RKO (cell line): ENCODE results near the gene SDF2L1.
"Not testable (repeated sequence)": the region's sequence is repeated elsewhere in the genome, so short reads cannot be mapped to it uniquely, and the experiment has no call there.

Source experiments
- DNase-seq: peaks from one replicate; pipeline ENCODE4 v3.0.0-alpha.2; 2016; ENCODE audit warnings: low spot score

SDF2L1 gene

DNA sequence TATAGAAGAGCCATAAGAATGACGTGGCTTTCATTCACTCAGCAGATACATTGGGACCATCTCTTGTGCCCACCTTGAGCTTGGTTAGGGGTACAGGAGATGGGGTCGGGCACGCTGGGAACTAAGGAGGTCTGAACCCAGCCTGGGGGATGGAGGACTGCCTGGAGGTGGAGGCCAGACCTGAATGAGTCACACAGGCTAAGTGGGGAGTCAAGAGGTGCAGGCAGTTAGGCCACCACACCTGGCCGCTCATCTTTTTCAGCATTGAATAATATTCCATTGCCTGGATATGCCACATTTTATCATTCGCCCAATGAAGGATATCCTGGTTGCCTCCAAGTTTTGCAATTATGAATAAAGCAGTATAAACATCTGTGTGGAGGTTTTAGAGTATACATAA, 19.9 kb downstream of the SDF2L1 start:
- DNase-seq = no peak

DNA sequence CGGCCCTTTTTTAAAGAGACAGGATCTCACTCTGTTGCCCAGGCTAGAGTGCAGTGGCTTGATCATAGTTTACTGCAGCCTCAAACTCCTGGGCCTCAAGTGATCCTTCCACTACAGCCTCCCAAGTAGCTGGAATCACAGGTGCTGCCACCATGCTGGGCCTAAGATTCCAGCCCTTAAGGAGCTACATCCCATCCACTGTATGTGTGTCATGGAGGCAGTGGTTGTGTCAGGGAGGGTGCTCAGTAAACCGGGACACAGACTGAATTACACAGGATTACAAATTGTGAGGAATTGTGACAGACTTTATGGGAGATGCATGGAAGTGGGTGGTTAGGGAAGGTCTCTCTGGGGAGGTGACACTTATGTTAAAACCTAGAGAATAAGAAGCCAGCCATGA, 21.6 kb downstream of the SDF2L1 start:
- DNase-seq = no peak

DNA sequence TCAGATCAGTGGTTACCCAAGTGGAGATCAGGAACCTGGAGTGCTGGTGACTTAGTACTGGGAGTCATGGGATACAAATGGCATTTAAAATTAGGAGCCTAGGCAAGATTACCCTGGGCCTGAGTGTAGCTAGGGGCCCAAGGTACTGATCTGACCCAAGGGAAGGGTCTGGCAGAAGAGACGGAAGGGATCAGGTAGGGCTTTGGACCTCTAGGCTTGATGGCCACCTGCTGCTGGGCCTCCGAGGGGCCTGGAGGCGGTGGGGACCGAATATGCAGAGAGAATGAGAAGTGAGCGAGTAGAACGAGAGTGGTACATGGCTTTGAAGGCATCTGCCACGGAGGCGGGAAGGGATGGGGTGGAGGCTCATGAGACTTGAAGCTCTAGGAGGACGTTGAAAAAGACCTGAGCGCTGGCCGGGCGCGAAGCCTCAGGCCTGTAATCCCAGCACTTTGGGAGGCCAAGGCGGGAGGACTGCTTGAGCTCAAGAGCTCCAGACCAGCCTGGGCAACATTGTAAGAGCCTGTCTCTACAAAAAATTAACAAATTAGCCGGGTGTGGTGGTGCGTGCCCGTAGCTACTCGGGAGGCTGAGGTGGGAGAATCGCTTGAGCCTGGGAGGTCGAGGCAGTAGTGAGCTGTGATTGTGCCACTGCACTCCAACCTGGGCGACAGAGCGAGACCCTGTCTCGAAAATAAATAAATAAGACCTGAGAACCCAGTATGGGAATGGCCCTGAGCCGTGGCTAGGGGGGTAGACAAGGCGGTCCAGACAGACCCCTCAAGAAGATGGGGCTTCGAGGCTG, 23.1 kb downstream of the SDF2L1 start:
- DNase-seq = no peak

DNA sequence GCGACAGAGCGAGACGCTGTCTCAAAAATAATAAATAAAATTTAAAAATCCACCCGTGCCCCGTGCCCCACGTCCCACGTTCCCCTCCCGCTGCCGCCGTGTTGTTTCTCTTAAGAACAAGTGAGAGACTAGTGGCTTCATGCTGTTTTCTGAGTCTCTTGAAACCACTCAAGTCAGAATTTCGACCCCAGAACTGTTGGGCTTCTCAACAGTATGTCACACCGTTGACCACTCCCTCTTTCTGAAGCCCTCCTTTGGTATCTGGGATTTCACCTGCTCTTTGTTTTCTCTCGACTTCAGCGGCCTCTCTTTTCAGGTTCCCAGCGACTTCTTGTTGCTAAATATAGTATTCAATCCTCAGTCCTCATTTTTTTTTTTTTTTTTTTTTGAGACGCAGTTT, 24.7 kb downstream of the SDF2L1 start:
- no peak for DNase-seq

DNA sequence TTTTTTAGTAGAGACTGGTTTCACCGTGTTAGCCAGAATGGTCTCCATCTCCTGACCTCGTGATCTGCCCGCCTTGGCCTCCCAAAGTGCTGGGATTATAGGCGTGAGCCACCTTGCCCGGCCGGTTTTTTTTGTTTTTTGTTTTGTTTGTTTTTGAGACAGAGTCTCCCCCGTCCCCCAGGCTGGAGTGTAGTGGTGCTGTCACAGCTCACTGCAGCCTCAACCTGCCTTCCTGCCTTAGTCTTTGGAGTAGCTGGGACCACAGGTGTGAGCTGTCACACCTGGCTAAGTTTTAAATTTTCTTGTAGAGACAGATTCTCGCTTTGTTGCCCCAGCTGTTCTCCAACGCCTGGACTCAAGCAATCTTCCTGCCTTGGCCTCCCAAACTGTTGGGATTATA, 26.9 kb downstream of the SDF2L1 start:
- DNase-seq = no peak

DNA sequence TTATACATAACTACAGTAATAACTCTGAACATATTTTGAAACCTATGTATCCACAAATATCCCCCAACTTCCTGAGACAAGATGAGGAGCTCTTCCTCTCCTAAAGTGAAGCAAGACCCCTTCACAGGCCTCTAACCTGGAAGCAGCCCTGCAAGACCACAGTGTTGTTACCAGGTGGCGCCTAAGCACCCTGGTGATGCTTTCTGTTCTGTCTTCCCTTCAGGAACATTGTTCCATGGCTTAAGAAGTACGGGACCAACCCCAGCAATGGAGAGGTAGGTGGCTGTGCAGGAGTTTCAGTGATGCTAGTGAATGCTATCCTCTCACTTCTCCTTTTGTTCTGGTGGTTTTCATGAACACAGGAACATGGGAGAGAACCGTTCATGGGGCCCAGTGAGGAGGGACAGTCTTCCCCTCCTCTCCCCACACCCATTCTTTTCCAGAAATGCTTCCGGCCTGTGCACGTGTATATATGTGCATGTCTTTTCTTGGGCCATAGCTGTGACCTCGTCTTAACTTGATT, 30.1 kb downstream of the SDF2L1 start:
- no peak for DNase-seq

DNA sequence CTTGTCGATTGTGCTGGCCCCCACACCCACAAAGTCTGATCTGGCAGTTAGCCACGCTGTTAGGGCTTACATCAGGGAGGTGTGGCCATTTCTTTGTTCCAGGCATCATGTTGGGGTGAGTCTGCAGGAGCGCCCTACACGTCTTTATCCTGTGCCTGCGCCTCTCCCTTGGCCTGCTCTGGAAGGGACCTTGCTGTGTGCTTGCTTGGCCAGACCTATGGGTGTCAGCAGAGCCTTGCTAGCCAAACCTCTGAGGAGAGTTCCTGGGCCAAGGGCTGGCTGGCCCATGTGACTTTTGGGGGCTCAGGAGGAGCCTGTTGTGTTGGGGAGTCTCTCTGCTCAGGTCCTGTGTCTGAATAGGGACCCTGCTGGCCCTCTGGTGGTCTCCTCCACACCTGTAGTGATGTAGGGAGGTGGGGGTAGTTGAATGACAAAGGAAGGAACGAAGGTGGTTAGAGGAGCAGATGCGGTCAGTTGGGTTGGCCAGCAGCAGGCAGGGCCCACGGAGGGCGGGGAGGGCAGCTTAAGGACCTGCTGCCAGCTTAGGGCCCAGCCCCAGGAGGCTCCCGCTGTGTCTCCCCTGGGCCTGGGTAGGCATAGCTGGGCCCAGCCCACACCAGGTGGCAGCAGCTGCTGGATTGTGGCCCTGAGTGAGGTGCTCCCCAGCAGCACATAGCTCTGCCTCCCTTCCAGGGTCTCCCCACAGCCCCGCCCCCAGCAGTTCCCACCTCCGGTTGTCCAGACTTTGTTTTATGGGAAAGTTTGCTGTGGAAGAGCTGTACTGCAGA, 31.6 kb downstream of the SDF2L1 start:
- no peak for DNase-seq

DNA sequence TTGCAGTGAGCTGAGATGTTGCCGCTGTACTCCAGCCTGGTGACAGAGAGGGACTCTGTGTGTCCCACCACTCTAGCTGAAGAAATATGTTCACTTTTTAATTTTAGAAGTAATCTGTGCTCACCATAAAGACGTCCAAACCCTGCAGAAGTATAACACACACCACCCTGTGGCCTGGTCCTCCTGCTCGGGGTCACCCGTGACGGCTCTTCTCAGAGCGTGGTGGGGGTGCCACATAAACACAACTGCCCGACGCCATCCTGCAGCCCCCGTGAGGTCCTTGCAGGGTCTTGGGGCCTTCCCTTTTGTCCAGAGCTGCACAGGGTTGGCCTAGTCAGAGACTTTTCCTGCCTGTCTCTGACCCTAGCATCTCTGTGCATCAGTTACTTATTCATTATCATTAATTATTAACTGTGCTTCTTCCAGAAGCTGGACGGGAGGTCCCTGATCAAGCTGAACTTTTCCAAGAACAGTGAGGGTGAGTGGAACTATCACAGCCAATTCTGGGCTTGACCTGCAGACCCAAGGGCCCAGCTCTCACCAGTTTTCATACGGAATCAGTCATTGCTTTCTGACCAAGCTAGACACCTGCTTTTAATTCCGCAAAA, 32.6 kb downstream of the SDF2L1 start:
- DNase-seq = no peak

DNA sequence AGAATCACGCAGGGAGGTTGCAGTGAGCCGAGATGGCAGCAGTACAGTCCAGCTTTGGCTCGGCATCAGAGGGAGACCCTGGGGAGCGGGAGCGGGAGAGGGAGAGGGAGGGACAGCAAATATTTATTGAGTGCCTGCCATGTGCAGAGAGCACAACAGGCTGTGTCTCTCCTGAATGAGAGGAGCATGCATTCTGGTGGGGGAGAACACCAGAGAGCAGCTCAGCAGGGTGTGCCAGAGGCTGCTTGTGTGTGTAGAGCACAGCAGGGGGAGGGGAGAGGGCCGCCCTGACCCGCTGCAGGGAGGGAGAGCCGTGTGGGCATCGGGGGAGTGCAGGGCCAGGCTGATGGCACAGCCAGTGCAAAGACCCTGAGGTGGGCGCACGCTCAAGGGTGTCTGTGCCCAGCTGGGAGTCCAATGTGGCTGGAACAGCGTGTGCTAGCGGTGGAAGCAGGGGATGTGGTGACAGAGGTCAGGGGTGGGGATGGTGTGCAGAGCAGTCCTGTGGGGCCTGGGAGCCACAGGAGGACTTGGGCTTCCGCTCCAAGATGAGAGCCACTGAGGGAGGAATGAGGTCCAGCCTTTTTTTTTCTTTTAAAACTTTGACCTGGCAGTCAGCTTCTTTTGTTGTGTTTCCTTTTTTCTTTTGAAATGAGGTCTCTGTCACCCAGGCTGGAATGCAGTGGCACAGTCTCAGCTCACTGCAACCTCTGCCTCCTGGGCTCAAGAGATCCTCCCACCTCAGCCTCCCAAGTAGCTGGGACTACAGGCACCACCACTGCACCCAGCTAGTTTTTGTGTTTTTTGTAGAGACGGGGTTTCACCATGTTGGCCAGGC, 35.7 kb downstream of the SDF2L1 start:
- no peak for DNase-seq

DNA sequence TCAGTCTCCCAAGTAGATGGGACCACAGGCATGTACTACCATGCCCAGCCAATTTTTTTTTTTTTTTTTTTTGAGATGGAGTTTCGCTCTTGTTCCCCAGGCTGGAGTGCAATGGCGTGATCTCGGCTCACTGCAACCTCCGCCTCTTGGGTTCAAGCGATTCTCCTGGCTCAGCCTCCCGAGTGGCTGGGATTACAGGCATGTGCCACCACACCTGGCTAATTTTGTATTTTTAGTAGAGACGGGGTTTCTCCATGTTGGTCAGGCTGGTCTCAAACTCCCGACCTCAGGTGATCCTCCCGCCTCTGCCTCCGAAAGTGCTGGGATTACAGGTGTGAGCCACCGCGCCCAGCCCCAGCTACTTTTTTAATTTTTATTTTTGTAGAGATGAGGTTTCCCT, 36.7 kb downstream of the SDF2L1 start:
- DNase-seq = not testable (repeated sequence)

DNA sequence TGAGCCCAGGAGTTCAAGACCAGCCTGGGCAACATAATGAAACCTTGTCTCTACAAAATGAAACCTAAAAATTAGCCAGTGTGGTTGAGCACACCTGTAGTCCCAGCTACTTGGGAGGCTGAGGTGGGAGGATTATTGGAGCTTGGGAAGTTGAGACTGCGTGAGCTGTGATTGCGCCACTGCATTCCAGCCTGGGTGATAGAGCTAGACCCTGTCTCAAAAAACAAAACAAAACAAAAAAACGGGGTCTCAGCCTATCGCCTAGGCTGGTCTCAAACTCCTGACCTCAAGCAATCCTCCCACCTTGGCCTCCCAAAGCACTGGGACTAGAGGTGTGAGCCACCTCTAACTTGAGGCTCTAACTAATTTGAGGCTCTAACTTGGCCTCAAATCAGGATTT, 37.3 kb downstream of the SDF2L1 start:
- DNase-seq = no peak

DNA sequence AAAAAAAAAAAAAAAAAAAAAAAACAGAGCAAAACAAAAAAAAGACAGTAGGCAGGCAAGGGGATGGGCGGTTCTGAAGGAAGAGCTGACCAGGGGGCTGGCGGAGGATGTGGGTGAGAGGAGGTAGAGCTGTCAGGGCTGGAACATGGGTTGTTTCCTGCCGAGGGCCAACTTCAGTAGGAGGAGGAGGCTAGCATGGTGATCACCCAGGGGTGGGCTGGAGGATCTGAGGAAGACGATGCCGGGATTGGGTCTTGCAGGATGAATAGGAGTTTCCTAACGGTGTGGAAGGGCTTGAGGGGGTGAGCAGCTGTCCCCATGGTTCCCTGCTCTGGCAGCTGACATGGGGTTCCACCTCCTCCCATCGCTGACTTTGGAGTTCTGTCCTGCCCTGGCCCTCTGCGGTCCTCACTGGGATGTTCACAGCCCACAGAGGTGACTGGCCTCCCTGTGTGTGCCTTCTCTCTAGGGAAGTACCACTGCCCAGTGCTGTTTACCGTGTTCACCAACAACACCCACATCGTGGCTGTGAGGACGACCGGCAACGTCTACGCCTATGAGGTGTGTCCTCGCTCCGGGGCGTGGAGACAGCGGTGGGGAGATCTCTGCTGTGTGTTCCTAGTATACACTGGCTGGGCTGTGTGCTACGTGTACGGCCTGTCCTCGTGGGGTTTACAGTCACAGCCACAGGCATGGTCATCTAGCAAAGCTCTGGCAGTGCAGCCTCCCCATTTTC, 38.9 kb downstream of the SDF2L1 start:
- DNase-seq = no peak

DNA sequence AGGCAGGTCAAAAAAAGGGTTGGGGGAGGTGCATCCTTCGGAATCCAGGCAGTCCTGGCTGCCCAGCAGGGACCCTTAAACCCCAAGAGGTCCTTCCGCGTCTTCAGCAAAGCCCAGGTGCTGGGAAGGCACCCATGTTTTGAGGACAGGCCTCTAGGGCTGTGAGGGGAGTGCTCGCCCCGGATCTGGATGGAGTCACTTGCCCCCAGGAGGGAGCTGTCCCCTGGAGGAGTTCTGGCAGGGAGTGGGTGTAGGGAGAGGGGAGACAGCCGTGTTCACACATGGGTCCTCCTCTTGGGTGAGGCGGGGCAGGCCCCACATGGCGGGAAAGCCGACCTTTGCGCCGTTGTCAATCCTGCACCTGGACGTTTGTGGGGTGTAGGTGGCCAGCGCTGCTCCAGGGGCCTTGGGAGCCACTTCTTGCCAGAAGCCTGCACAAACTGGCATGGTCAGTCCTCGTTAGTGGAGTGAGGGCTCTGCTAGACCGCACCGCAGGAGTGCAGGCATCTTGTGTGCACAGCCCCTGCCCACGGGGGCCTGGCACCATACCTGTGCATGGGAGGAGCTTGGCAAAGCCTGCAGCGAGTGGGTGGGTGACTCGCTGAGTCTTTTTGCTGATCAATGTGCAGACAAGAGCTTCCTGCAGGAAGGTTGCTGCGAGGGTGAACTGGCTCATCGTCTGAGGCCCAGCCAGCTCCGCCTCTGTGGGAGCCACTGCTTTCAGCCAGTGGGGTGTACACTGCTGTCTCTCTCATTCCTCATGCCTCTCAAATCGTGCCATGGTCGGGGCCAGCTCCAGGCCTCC, 39.7 kb downstream of the SDF2L1 start:
- no peak for DNase-seq

DNA sequence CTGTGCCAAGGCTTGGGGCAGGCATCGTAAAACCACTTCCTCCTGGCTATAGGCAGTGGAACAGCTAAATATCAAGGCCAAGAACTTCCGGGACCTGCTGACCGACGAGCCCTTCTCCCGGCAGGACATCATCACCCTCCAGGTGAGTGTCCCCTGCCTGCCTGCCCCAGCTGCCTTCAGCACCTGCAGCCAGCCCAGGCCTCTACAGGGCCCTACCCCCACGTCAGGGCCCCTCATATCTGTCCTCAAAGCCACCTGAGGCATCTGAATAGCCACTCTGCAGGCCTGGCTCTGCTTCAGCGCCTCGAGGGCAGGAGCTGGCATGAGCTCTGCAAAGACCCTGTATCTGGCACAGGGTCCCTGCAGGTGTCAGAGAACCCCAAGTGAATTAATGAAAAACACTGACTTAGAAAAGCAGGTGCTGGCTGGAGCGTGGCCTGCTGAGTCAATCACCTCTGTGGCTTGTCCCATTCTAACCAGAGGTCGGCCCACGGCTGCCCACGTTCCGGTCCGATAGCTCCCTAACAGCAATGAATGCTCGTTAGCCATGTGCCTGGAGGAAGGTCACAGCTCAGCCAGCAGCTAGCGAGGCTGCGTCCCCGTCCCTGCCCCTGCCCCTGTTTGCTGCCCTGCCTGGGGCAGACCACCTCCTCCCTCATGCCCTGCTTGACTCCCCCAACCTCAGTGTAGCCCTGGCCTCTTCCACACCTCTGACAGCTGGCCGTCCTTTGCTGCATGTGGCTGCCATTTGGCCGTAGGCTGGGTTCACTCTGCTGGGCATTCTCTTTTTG, 40.5 kb downstream of the SDF2L1 start:
- no peak for DNase-seq

DNA sequence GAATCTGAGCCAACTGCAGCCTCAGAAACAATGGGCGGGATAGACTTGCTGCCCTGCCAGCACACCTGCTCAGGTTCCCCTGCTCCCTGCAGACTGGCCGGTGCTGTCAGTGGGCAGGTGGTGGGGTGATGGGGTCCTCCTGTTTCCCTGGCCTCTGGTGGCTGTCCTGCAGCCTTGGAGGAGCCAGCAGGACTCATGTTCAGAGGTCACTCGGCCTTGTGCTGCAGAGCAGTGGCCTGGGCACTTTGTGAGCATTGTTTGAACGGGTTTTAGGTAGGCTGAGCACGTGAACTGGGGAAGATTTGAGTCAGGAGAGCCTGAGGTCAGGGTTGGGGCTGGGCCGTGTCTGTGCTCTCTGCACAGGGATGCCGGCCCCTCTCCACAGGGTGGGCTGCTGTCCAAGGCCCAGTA, 41.3 kb downstream of the SDF2L1 start:
- no peak for DNase-seq

DNA sequence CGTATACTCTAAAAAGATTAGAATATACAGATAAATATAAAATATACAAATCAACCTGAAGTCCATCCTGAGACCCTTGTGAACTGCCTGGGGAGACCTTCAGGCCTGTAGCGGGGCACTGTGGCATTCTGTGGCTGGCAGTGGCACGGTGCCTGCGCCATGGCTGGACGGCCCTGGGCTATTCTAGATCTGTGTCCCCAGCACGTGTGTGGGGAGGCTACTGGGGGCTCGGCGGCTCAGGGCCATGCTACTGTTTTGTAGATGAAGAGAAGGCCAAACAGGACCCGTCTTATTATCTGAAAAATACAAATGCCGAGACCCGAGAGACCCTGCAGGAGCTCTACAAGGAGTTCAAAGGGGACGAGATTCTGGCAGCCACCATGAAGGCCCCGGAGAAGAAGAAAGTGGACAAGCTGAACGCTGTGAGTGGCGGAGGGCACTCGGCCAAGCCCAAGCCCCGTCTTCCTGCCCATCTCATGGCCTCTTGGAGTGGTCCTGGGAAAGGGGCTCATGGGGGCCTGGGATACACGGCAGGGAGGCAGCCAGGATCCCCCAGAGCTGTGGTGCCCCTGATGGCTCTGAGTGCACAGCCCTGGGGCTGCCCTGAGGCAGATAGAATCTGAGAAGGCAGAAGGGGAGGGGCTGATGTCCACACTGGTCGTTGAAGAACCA, 42.5 kb downstream of the SDF2L1 start:
- DNase-seq = no peak

DNA sequence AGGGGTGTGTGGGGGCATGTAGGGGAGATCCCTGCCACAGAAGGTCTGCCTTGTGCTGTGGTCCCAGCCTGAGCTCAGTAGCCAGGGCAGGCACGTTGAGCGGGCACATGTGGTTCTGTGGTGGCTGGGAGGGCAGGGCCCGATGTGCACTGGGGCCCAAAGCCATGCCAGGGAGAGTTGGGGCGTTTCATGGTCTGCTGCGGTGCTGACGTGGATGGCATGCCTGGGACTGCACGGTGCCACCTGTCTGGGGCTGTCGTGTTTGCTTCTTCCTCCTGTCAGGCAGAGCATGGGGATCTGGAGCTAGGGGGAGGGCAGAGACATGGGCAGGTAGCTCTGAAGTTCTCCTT, 43.0 kb downstream of the SDF2L1 start:
- no peak for DNase-seq

DNA sequence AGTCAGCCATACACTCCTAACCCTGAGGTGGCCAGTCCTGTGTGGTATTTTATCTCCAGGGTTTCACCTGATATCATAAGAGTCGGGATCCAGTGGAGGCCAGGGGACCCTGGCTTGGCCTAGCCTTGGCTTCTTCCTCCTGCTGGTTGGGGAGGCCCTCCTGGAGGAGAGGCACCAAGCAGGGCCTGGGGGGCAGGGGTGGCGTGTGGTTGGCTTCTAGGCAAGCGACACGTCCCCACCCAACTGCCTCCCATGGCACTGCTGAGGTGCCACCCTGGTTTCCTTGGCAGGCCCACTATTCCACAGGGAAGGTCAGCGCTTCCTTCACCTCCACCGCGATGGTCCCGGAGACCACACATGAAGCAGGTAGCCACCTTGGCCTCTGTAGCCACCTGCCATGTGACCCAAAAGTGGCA, 44.1 kb downstream of the SDF2L1 start:
- no peak for DNase-seq
